ENCODE data around the gene SF3B3.
"Not testable (repeated sequence)": the region's sequence is repeated elsewhere in the genome, so short reads cannot be mapped to it uniquely, and the experiment has no call there.

Gene SF3B3

GRCh38 chr16:70615945-70616344 lies 92.3 kb downstream of the SF3B3 start:
- DNase-seq (ENCODE audit: low read depth in 2 of 2), result no peak

GRCh38 chr16:70621864-70622263 lies 98.2 kb downstream of the SF3B3 start:
- not testable (repeated sequence) for DNase-seq (ENCODE audit: low read depth in 2 of 2)

Measured in stimulated activated CD8-positive, alpha-beta memory T cell treated with anti-CD3 and anti-CD28 coated beads, Interleukin-7, amount 100 ng/mL, for 4 hours (primary cell).